Neural progenitor cell (in vitro differentiated cells): ENCODE measurements around the gene NRF1.
A peak's percentile ranks its signal among the peaks of the same experiment; 100 is the strongest.

Experiments used
- EZH2 ChIP-seq: fragments of 200-600 bp; sonication (generic); IDR thresholded peaks from 2 replicates; pipeline ENCODE4 v1.6.1; 2017; ENCODE audit warnings: antibody characterized with exemption, mild to moderate bottlenecking, moderate library complexity
- TF ChIP-seq, protein P1 (sequence below): fragments of 200-600 bp; sonication (generic); IDR thresholded peaks from 2 replicates; pipeline ENCODE4 v1.5.1; 2017; ENCODE audit warnings: antibody characterized with exemption, mild to moderate bottlenecking

DNA sequence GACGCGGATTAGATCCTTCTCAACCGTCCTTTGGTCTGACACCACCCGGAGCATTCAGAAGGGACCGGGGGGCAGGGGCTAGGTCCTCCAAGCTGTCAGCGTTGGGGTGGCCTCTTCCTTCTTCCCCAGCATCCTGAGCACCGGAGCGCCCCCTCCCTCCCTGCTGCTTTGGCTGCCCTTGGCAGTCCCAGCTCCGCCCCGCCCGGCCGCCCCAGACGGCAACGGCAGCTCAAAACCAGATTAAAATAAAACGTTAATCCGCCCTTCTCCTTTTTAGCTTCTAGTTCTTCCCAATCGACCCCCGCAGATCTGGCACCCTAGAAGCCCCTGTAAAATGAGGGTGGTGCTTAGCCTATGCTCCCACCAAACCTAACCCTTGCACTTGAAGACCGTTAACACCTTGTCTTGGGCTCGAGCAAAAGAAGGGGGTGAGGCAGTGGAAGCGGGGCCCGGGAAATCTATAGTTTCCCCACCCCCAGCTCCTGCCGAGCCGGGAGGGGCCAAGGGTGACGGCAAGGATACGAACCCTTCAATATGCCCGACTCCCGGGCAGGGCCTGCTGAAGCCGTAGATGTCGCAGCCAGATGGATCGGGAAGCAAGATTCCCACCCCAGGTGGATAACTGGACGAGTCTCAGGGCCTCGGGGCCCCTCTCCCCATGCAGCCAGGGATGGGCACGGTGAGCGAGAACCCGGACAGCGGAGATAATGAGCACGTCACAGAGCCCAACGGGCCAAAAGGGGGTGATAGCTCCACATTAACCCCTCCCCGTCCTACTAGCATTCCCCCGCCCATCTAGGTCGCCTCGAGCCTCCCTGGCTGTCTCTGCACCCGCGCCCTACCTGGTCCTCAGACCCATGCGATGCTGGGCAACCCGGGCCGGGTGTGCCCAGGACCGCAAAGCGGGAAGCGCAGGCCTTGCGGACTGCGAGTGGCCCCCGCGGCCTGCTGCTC, 169.7 kb downstream of the NRF1 start:
- TF ChIP-seq, protein P1, sequence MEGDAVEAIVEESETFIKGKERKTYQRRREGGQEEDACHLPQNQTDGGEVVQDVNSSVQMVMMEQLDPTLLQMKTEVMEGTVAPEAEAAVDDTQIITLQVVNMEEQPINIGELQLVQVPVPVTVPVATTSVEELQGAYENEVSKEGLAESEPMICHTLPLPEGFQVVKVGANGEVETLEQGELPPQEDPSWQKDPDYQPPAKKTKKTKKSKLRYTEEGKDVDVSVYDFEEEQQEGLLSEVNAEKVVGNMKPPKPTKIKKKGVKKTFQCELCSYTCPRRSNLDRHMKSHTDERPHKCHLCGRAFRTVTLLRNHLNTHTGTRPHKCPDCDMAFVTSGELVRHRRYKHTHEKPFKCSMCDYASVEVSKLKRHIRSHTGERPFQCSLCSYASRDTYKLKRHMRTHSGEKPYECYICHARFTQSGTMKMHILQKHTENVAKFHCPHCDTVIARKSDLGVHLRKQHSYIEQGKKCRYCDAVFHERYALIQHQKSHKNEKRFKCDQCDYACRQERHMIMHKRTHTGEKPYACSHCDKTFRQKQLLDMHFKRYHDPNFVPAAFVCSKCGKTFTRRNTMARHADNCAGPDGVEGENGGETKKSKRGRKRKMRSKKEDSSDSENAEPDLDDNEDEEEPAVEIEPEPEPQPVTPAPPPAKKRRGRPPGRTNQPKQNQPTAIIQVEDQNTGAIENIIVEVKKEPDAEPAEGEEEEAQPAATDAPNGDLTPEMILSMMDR = no peak
- TF ChIP-seq EZH2 = peak; percentile 61
